ENCODE results near the gene ANXA3.

ANXA3 gene

GRCh38 chr4:78609580-78609979 is 58.0 kb downstream of the ANXA3 start:
- in situ Hi-C loops (cut with MboI; ENCODE audit: low sequenced_read_pairs) = no loop called here

- in situ Hi-C loops (cut with MboI; ENCODE audit: low sequenced_read_pairs) = no loop called here
These were observed 59.1 kb downstream of the ANXA3 start for GRCh38 chr4:78610546-78611214.

- in situ Hi-C loops (cut with MboI; ENCODE audit: low sequenced_read_pairs) = no loop called here
These were observed 59.6 kb downstream of the ANXA3 start for GRCh38 chr4:78611215-78611558.

GRCh38 chr4:78612398-78613178 is 61.0 kb downstream of the ANXA3 start:
- in situ Hi-C loops (cut with MboI; ENCODE audit: low sequenced_read_pairs) = no loop called here

- in situ Hi-C loops (cut with MboI; ENCODE audit: low sequenced_read_pairs) = no loop called here
These were observed 62.2 kb downstream of the ANXA3 start for GRCh38 chr4:78613522-78614321.

- in situ Hi-C loops (cut with MboI; ENCODE audit: low sequenced_read_pairs) = no loop called here
These were observed 64.5 kb downstream of the ANXA3 start for GRCh38 chr4:78616046-78616498.

- in situ Hi-C loops (cut with MboI; ENCODE audit: low sequenced_read_pairs) = no loop called here
These were observed 66.9 kb downstream of the ANXA3 start for GRCh38 chr4:78618436-78618835.

- in situ Hi-C loops (cut with MboI; ENCODE audit: low sequenced_read_pairs) = no loop called here
These were observed 69.8 kb downstream of the ANXA3 start for GRCh38 chr4:78621395-78621794.

- in situ Hi-C loops (cut with MboI; ENCODE audit: low sequenced_read_pairs) = no loop called here
These were observed 70.8 kb downstream of the ANXA3 start for GRCh38 chr4:78622253-78622979.

GRCh38 chr4:78624048-78624447 is 72.5 kb downstream of the ANXA3 start:
- in situ Hi-C loops (cut with MboI; ENCODE audit: low sequenced_read_pairs) = no loop called here

- in situ Hi-C loops (cut with MboI; ENCODE audit: low sequenced_read_pairs) = no loop called here
These were observed 73.5 kb downstream of the ANXA3 start for GRCh38 chr4:78625073-78625472.

- in situ Hi-C loops (cut with MboI; ENCODE audit: low sequenced_read_pairs) = no loop called here
These were observed 75.7 kb downstream of the ANXA3 start for GRCh38 chr4:78627046-78627965.

- in situ Hi-C loops (cut with MboI; ENCODE audit: low sequenced_read_pairs) = no loop called here
These were observed 76.6 kb downstream of the ANXA3 start for GRCh38 chr4:78627966-78628678.

- in situ Hi-C loops (cut with MboI; ENCODE audit: low sequenced_read_pairs) = no loop called here
These were observed 78.5 kb downstream of the ANXA3 start for GRCh38 chr4:78629991-78630541.

- in situ Hi-C loops (cut with MboI; ENCODE audit: low sequenced_read_pairs) = no loop called here
These were observed 79.0 kb downstream of the ANXA3 start for GRCh38 chr4:78630615-78631014.

- in situ Hi-C loops (cut with MboI; ENCODE audit: low sequenced_read_pairs) = no loop called here
These were observed 82.6 kb downstream of the ANXA3 start for GRCh38 chr4:78634011-78634664.

GRCh38 chr4:78638337-78639172 is 87.0 kb downstream of the ANXA3 start:
- in situ Hi-C loops (cut with MboI; ENCODE audit: low sequenced_read_pairs) = no loop called here

GRCh38 chr4:78640714-78641113 is 89.1 kb downstream of the ANXA3 start:
- in situ Hi-C loops (cut with MboI; ENCODE audit: low sequenced_read_pairs) = no loop called here
